Ishikawa (cell line): Measurements from ENCODE around the gene DUS2.

ENCODE experiments used
- CEBPB ChIP-seq: IDR thresholded peaks from 2 replicates; pipeline ENCODE4 v1.6.1; 2012
- CREB1 ChIP-seq: IDR thresholded peaks from 2 replicates; pipeline ENCODE4 v1.6.1; 2012; ENCODE audit warnings: low read depth
- EGR1 ChIP-seq: IDR thresholded peaks from 2 replicates; pipeline ENCODE4 v1.6.1; 2012
- EP300 ChIP-seq: IDR thresholded peaks from 2 replicates; pipeline ENCODE4 v1.6.1; 2012; ENCODE audit warnings: borderline replicate concordance
- FOXM1 ChIP-seq: IDR thresholded peaks from 2 replicates; pipeline ENCODE4 v1.6.1; 2012; ENCODE audit warnings: low read depth, borderline replicate concordance
- NFIC ChIP-seq: IDR thresholded peaks from 2 replicates; pipeline ENCODE4 v1.6.1; 2012
- RAD21 ChIP-seq: IDR thresholded peaks from 2 replicates; pipeline ENCODE4 v1.6.1; 2012; ENCODE audit warnings: low read depth
- REST ChIP-seq: IDR thresholded peaks from 2 replicates; pipeline ENCODE4 v1.6.1; 2012; ENCODE audit warnings: low read depth, mild to moderate bottlenecking
- TAF1 ChIP-seq: IDR thresholded peaks from 2 replicates; pipeline ENCODE4 v1.6.1; 2012; ENCODE audit warnings: low read depth, mild to moderate bottlenecking
- TCF12 ChIP-seq: IDR thresholded peaks from 2 replicates; pipeline ENCODE4 v1.6.1; 2012; ENCODE audit warnings: low read depth
- TEAD4 ChIP-seq: IDR thresholded peaks from 2 replicates; pipeline ENCODE4 v1.6.1; 2012
- USF1 ChIP-seq: IDR thresholded peaks from 2 replicates; pipeline ENCODE4 v1.6.1; 2012
- YY1 ChIP-seq: IDR thresholded peaks from 2 replicates; pipeline ENCODE4 v1.6.1; 2012; ENCODE audit warnings: low read depth
- TF ChIP-seq, protein P1 (sequence below): IDR thresholded peaks from 2 replicates; pipeline ENCODE4 v1.6.1; 2012

The DUS2 gene

DNA sequence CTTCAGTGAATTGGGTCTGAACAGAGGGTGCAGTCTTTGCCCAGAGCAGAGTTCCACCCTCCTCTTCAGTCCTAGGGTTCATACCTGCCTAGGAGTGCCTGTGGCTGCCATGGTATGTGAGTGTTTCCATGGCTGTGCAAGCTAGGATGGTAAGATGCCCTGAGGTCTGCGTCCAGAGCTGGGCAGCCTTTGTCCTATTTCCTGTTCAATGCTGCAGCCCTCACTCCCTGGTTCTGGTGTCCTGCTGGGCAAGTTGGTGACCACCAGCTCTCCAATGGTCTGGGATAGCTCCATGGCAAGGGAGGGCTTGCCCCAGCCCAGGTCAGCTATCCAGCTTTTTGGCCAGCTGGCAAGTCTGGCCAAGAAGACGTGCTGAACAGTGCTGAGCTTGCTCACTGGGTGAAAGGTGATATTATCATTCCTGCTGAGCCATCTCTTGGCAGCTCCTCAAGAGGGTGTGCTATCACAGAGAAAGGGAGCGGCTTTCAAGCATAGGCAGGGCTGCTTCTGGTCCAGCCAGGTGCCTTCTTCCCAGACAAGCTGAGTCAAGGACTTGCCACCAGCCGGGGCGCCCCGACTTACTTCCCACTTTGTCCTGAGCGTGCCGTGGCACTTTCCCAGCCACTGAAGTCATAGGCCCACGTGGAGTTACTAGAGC is 49.1 kb downstream of the DUS2 start:
- TF ChIP-seq CREB1, result no peak
- no peak for TF ChIP-seq CEBPB
- TF ChIP-seq TEAD4, result no peak
- TF ChIP-seq TCF12, result no peak
- TF ChIP-seq, protein P1, sequence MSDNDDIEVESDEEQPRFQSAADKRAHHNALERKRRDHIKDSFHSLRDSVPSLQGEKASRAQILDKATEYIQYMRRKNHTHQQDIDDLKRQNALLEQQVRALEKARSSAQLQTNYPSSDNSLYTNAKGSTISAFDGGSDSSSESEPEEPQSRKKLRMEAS, result no peak
- no peak for TF ChIP-seq YY1

DNA sequence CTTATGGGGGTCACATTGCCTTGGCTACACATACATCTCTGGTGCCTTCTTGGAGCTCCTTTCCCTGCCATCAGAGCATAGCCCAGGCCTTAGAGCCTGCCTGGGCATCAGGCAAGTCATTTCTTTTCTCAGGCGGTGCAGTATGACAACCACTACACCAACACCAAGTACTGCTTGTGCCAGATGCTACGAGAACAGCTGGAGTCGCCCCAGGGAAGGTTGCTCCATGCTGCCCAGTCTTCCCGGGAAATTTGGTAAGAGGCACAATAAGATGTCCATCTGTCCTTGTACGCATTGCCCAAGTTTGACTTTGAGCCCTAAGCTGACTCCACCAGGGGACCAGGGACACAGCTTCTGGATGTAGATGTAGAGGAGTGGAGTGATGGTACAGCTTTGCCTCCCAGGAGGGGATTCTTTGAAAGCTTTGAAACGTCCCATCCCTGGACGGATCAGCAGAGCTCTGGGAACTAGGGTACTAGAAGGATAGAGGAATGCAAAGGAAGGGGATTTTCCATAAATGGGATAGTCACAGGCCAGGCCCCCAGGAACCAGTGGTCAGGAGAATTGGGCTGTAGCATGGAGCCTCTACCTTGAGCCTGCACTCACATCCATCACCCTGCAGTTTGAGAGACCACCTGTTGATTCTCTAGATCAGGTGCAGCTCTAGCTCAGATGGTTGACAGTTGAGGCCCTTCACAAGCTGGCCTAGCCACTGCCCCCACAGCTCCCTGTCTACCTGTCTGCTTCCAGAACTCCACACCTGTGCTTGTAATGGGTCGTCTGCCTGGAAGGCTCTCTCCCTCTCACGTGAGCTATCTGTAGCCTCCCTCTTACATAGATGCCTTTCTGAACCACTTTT is 51.0 kb downstream of the DUS2 start:
- TF ChIP-seq CREB1 (no peak), USF1 (no peak), REST (no peak), TEAD4 (no peak), TCF12 (no peak)

- TF ChIP-seq CEBPB (no peak), EP300 (no peak), NFIC (no peak), TAF1 (no peak), TEAD4 (no peak)
Measured at GRCh38 chr16:68074850-68075555, 51.9 kb downstream of the DUS2 start.

GRCh38 chr16:68075980-68076379 is 52.9 kb downstream of the DUS2 start:
- no peak for TF ChIP-seq TEAD4
- no peak for TF ChIP-seq EP300
- no peak for TF ChIP-seq FOXM1
- no peak for TF ChIP-seq REST
- TF ChIP-seq USF1, result no peak
- TF ChIP-seq, protein P1, result no peak
- no peak for TF ChIP-seq TCF12

- TF ChIP-seq RAD21 (no peak), TCF12 (no peak), EP300 (no peak), EGR1 (no peak), USF1 (no peak)
Measured at GRCh38 chr16:68076560-68076959, 53.5 kb downstream of the DUS2 start.
